GM23248 (cell line): Measurements from ENCODE around the gene NCLN.
"Not testable (repeated sequence)": the region's sequence is repeated elsewhere in the genome, so short reads cannot be mapped to it uniquely, and the experiment has no call there.

ENCODE experiments used
- EZH2 ChIP-seq: fragments of 200-600 bp; sonication (generic); IDR thresholded peaks from 2 replicates; pipeline ENCODE4 v1.6.1; 2018; ENCODE audit warnings: antibody characterized with exemption, mild to moderate bottlenecking; ENCODE audit not compliant: insufficient read depth, poor library complexity, severe bottlenecking
- EZH2phosphoT487 ChIP-seq: fragments of 200-600 bp; sonication (generic); IDR thresholded peaks from 2 replicates; pipeline ENCODE4 v1.6.1; 2018; ENCODE audit warnings: antibody characterized with exemption, moderate library complexity, mild to moderate bottlenecking, low read depth; ENCODE audit not compliant: insufficient read depth

DNA sequence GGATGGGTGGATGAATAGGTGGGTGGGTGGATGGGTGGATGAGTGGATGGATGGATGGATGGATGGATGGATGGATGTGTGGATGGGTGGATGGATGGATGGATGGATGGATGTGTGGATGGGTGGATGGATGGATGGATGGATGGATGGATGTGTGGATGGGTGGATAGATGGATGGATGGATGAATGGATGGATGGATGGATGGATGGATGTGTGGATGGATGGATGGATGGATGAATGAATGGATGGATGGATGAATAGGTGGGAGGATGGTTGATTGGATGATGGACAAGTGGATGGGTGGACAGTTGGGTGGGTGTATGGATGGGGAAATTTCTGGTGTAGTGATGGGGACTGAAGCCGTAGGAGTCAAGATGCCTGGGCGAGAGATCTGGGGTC is 49.9 kb downstream of the NCLN start:
- TF ChIP-seq EZH2, EZH2phosphoT487: not testable (repeated sequence)
